GM04503 (cell line): ENCODE measurements around the gene CABCOCO1.

Experiments used
- DNase-seq: peaks from one replicate; pipeline ENCODE4 v3.0.0-alpha.2; 2012; ENCODE audit warnings: low read depth

CABCOCO1 gene

GRCh38 chr10:61757001-61757400 lies 94.3 kb downstream of the CABCOCO1 start:
- DNase-seq = no peak

GRCh38 chr10:61757525-61758397 lies 95.0 kb downstream of the CABCOCO1 start:
- DNase-seq = peak; percentile 40

GRCh38 chr10:61758433-61758832 lies 95.7 kb downstream of the CABCOCO1 start:
- no peak for DNase-seq

- DNase-seq = no peak
Observed at GRCh38 chr10:61759751-61760150, 97.0 kb downstream of the CABCOCO1 start.

- peak; percentile 63 for DNase-seq
Observed at GRCh38 chr10:61760943-61761824, 98.5 kb downstream of the CABCOCO1 start.

GRCh38 chr10:61761825-61762217 lies 99.1 kb downstream of the CABCOCO1 start:
- DNase-seq = no peak

DNA sequence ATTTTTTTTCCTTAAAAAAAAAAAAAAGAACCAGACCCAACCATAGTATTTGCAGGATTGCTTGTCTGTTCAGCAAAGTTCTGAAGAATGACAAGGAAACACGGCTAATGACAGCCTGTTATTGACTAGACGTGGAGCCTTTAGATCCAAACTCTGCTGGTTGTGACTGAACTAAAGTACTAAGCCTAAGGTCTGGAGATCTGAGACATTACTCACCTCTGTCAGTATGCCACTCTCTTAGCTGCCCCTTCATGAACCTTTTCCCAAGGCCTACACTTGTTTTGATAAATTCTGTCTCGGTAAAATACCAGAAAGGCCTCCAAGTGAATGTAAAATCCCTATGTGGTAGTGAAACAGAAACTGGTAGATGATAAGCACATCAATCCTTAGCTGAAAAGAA lies 101.0 kb downstream of the CABCOCO1 start:
- DNase-seq = no peak

- no peak for DNase-seq
Observed at GRCh38 chr10:61764486-61764885, 101.8 kb downstream of the CABCOCO1 start.

- DNase-seq = no peak
Observed at GRCh38 chr10:61765176-61766087, 102.7 kb downstream of the CABCOCO1 start.

DNA sequence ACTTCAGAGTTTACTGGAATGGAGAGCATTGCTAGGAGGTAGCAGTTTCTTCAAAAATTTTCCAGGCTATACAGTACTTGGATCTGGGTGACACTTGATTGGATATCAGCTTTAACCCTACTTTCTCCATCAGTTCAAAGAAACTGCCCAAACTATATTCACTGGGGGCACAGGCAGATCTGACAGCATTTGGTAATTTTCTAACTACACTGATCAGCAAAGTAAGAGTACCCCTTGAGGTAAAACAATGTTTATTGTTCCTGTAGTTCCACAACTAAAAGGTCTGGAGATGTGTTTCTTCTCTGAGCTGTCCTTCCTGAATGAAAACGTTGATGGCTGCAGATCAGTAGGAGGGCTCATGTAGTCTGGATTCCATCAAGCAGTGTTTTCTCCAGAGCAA lies 104.2 kb downstream of the CABCOCO1 start:
- no peak for DNase-seq

GRCh38 chr10:61774031-61774430 lies 111.3 kb downstream of the CABCOCO1 start:
- DNase-seq = no peak

GRCh38 chr10:61775111-61775510 lies 112.4 kb downstream of the CABCOCO1 start:
- DNase-seq = no peak

- DNase-seq = no peak
Observed at GRCh38 chr10:61776615-61777266, 114.0 kb downstream of the CABCOCO1 start.

DNA sequence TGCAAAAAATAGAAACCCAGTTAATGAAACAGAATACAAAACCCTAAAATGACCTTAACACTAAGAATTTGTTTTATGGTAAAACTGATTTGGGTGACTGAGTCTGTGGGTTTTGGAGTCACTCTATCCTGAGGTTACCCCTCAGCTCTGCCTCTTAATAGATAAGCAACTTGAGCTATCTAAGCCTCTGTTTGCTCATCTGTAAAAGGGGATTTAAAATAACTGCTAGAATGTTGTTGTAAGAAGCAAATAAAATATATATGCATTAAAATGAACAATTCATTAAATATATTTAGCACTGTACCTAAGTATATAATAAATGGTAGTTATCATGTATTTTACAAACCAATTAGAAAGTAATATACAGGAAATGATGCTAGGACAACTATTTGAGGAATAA lies 115.4 kb downstream of the CABCOCO1 start:
- no peak for DNase-seq

- no peak for DNase-seq
Observed at GRCh38 chr10:61779276-61779675, 116.5 kb downstream of the CABCOCO1 start.

DNA sequence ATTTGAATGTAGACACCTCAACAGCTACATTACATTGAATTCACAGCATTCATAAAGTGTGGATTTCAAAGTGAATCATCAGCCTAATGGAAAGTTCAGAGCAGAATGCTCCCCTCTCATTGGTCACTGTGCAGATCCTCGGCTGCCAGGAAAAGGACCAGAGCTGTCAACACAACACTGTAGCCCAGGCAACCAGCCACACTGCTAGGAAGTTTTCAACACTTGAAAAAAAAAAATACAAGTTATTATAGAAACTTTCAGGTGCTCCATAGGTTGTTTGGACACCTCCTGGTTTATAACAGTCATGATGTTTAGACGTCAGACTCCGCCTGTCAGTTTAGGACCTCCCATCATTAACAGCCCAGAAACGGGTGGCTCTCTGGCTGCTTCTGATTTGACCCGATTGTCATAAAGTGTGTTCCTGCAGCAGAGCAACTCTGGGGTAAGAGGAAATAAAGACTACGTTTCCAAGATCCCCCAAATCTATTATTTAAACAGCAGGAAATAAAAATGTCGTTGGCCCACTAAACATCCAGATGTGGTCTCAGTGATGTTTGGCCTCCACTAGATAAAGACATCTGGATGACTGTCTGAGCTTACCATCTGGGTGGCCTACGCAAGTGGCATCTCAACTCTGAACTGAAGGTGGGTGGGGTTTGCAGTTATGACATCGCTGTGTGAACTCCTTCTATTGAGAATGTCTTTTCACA lies 117.4 kb downstream of the CABCOCO1 start:
- DNase-seq = peak; percentile 85

DNA sequence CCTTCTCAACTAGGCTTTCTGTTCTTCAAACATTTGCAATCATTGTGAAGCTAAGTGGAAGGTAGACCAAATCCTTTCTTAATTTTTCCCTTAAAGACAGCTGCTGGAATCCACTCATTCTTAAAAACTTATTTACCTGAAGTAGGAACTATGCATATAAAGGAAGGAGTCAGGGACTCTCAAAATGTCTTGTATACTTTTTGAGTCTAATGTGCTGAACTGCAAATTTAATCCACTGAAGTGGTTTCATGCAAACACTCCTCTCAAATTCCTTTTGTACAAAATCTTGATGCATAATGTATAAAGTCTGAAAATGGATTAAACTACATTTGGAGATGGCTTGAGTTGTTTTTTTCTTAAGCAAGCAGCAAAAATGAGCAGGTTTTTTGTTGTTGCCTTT lies 118.0 kb downstream of the CABCOCO1 start:
- DNase-seq = no peak

DNA sequence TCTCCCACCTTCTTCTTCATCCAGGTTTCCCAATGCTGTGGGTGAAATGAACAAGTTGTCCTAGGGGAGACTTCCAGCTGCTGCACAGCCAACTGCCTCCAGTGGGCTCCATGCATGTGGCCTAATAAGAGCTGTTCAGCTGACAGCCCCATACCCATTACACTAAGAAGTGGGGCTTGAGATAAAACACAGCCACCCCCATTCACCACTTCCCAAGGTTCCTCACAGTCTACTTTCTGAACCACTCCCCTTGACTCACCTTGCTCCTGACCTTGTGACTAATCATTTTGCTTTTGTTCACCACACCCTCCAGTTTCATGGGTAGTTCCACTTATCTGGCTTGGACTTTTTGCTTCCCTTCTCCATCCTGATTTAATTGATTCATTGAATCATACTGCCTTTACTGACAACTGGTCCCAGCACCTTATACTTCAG lies 119.3 kb downstream of the CABCOCO1 start:
- no peak for DNase-seq

DNA sequence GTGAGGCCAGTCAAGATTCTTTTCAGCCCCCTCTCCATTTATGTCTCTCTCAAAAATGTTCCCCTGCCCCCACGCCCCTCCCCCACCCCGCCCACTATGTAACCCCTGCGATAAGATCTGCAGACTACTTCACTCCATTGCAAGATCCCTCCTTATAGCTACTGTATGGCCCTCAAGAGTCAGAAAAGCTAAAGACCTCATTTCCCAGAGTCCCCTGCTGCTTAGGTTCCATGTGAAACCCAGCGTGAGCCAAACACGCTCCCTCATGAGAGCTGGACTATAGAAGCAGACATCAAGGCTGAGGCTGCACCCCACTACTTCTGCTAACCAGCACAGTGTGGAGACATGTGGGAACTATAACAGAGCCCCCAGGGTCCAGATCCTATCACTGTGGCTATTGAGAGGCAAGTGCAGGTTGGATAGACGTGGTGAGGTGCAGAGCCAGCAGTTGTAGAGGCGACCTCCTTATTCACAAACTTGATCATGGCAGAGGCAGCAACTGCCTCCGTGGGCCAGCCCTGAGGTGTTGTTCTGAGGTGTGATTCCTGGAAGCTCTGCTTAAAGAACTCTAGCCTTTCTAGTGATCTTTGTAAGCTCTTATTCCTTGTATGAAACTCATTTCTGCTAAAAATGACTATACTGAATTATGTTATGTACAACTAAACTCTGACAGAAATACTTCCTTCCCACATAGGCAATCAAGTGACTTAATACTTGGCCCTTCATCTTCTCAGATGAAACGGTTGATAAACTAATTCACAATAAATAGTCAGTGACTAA lies 121.8 kb downstream of the CABCOCO1 start:
- DNase-seq = no peak
